SJSA1 (cell line): ENCODE data around the gene RXRG. TPM values are rescaled to one million over a fixed set of nuclear protein-coding genes. Genes with fewer than 3 reads are reported as not detected.

Experiments used
- DNase-seq, 2 experiments: peaks; one replicate each; pipeline ENCODE4 v3.0.0-alpha.2; 2015 to 2020; ENCODE audit warnings: low spot score in 2 of 2, low read depth in 1 of 2
- H3K27ac ChIP-seq: fragments of 250-450 bp; sonication (Bioruptor Pico); 2 replicates; pipeline ENCODE4 v1.5.1; 2020; ENCODE audit warnings: mild to moderate bottlenecking, moderate library complexity
- H3K27me3 ChIP-seq: fragments of 250-450 bp; sonication (Bioruptor Pico); replicated peaks from 2 replicates; pipeline ENCODE4 v1.5.1; 2020; ENCODE audit warnings: mild to moderate bottlenecking, moderate library complexity
- H3K36me3 ChIP-seq: fragments of 250-450 bp; sonication (Bioruptor Pico); 2 replicates; pipeline ENCODE4 v1.5.1; 2020; ENCODE audit warnings: mild to moderate bottlenecking
- H3K4me1 ChIP-seq: fragments of 250-450 bp; sonication (Bioruptor Pico); replicated peaks from 2 replicates; pipeline ENCODE4 v1.6.1; 2021; ENCODE audit warnings: mild to moderate bottlenecking
- H3K4me3 ChIP-seq: fragments of 250-450 bp; sonication (Bioruptor Pico); 2 replicates; pipeline ENCODE4 v1.5.1; 2020; ENCODE audit warnings: mild to moderate bottlenecking
- H3K9me3 ChIP-seq: fragments of 250-450 bp; sonication (Bioruptor Pico); replicated peaks from 2 replicates; pipeline ENCODE4 v1.5.1; 2020; ENCODE audit warnings: mild to moderate bottlenecking
- total RNA-seq: library from RNA; depleted of rRNA; stranded (reverse); fragments of >200 nt; shearing (Covaris generic); gene quantifications from 2 replicates; pipeline ENCODE4 v1.2.3, GENCODE V29; 2014

Gene RXRG
- total RNA-seq, 1 experiment from 2014 or later = not detected

DNA sequence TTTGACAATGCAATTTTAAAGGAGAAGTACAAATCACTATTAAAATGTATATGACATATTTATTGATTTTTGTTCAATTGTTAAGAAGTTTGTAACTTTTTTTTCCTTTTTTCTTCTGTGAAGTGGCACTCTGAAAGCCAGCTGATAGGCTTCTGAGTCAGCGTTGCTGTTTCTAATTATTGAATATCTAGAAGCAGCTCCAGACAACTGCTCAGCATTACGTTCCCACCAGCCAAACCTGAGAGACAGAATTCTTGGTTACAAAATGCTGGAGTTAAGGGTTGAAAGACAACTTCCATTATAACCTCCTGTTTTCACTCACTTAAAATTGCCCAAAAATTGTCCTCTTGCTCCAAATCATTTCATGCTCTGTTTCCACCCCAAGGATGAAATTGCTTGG, 57.0 kb downstream of the RXRG start:
- Histone ChIP-seq H3K36me3 (no peaks in the 10 kb centered on the region), H3K27ac (no peak overlapping the region), H3K27me3 (peaks cover 40% of the 10 kb centered on the region), H3K9me3 (no peaks in the 10 kb centered on the region), H3K4me3 (no peak overlapping the region), H3K4me1 (no peaks in the 10 kb centered on the region)
- DNase-seq = no peak

DNA sequence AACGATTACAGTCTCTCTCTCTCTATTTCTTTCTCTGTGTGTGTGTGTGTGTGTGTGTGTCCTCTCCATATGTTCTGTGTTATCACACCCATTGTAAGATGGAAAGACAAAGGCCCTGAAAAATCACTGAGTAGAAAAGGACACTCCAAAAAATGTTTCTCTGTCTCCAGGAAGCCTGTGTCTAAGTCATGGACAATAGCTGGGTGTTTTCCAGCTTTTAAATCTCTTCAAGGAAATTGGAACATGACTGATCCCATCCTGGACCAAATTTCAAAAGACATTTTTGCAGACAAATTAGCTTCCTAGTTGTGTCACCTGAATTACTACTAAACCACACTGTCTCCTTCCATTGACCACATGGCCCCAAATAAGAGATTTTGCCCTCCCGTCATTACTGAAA, 57.4 kb downstream of the RXRG start:
- Histone ChIP-seq H3K4me1 (no peaks in the 10 kb centered on the region), H3K9me3 (no peaks in the 10 kb centered on the region), H3K4me3 (no peak overlapping the region), H3K36me3 (no peaks in the 10 kb centered on the region), H3K27ac (no peak overlapping the region), H3K27me3 (peaks cover 40% of the 10 kb centered on the region)
- no peak for DNase-seq

DNA sequence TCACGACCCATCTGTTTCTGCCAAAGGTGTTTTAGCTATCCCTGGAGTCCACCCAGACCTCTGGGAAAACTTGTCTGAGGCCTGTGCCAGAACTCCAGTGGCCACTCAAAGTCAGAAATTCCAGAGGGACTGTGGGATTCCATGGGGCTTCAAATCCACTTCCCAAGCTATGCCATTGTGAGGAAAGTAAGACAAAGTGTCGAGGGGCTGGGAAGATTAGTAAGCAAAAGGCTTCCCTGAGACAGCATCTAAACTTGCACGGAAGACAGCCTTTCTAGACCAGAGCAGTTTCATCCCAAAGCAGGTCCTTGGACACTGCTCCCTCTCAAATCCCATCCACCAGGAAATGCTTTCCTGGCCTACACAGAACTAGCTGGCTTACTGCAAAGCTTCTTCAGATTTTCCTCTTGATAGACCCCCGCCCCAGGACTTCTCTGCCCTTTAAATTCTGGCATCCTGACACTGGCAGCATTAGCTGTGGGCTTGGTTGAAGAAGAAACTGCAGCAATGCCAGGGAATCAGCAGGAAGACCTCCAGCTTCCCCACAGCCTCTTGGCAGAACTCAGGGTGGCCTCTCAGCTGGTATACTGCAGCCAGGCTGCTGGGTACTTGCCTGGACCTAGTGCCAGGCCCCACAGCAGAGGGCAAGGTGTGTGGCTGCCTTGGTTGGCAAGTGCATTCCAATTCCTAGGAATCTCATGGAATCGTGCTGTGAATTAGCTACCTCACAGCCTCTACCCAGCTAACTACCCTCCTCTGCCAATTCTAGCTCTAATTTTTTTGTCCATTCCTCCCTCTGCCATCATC, 61.1 kb downstream of the RXRG start:
- Histone ChIP-seq H3K4me3 (no peak overlapping the region), H3K27me3 (peaks cover 18% of the 10 kb centered on the region), H3K27ac (no peak overlapping the region), H3K9me3 (no peaks in the 10 kb centered on the region), H3K4me1 (no peaks in the 10 kb centered on the region), H3K36me3 (no peaks in the 10 kb centered on the region)
- no peak for DNase-seq

DNA sequence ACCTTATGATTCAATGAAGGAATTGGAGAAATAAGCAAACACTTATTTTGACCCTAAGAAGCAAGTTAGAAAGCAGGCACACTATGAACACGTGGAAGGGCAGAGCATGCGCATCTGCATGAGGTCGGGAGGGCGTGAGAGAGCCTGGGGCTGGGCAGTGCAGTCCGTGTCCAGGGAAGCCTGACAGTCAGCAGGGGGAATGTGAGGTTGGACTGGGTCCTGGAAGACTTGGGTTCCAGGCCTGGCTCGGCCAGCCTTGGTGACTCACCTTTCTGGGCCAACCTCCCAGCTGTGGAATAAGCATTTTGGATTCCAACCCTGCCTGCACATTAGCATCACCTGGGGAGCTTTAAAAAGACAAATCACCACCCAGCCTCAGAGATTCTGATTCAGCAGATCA, 61.9 kb downstream of the RXRG start:
- no peaks in the 10 kb centered on the region for H3K36me3 ChIP-seq
- H3K4me3 ChIP-seq = no peak overlapping the region
- H3K27me3 ChIP-seq = peaks cover 12% of the 10 kb centered on the region
- H3K9me3 ChIP-seq = no peaks in the 10 kb centered on the region
- H3K27ac ChIP-seq = no peak overlapping the region
- no peaks in the 10 kb centered on the region for H3K4me1 ChIP-seq
- no peak for DNase-seq

DNA sequence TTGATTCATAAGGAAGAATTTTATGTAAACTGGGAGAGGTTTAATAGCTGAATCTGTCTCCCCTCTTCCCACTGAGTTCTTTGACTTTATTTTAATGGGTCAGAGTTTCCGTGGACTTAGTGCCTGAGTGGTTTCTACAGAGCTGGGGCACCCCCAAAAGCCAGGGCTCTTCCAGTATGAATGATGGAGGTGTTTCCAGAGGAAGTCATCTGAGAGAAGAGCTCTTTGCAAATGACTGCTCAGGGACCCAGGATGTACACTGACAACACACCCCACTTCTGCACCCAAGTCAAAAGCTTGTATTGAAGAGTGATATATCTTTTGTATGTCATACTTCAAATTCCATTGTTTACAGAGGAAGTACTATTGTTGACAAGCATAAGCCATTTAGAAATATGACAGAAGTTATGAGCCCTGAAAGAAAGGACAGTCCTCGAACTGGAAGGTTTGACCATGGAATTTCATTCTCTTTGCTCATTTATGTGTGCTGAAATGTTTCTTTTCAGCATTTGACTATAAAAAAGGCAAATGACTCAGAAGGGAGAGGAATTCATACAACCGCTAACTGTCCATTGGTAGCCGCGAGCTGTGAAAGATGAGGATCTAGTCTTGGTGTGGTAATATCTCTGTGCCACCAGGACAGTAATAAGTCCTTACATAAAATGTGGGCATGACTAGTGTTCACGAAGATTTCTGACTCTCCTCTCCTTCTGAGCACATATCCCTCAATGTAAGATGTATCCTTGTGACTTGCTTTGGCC, 63.0 kb downstream of the RXRG start:
- DNase-seq = no peak
- Histone ChIP-seq H3K4me1 (no peaks in the 10 kb centered on the region), H3K36me3 (no peaks in the 10 kb centered on the region), H3K9me3 (no peaks in the 10 kb centered on the region), H3K27me3 (peaks cover 7% of the 10 kb centered on the region), H3K4me3 (no peak overlapping the region), H3K27ac (no peak overlapping the region)

DNA sequence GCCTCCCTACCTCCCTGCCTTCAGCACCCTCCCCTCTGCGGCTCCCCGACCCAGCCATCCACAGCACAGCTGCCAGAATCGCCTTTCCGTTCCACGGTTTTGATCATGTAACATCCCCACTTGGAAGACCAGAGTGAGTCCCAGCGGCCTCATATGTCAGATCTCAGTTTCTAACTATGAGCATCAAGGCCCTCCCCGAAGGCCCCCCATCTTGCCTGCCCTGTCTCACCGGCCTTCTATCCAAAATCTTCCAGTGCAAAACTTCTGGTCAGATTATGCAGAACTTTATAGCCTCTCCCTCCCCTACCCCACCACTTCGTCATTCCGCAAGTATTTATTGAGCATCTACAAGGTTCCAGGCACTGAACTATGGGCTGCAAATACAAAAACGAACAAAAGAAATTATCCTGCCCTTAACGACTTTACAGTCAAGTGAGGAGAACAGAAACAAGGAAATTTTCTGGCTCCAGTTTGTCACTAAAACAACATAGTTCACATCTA, 68.1 kb downstream of the RXRG start:
- no peak for DNase-seq
- no peaks in the 10 kb centered on the region for H3K9me3 ChIP-seq

DNA sequence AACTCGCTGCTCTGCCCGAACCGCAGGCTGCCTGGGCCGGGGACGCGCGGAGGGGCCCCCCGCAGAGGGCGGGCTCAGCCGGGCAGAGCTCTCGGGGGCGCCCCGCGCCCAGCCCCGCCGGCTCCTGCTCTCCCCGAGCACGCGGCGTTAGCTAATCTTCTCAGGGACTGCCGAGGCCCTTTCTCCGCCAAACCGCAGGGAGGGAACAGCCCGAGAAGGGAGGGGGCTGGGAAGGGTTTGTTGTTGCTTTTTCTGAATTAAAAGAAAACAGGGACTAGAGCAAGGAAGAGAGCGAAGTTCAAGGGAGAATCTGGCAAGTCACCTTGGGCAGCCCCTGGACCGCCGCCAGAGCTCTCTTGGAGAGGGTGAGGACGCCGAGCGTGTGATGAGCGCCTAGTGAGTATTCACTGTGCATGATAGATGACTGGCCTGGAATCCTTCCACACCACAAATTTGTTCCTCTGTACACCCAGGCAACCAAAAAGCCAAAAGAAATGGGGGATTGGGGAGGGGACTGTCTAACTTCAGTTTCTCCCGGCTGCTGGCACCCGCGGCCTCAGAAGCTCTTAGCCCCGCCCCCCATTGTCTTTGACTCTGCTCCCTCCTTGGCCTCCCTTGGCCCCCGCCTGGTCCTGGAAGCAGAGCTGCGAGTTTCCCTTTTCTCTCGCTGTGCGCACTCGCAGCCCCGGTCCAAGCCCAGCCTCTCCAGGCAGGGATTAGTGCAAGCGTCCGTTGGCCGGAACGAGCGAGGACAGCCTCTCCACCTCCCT, 68.7 kb downstream of the RXRG start:
- H3K27ac ChIP-seq = no peak overlapping the region

More for the DNA sequence above, 68.1 kb downstream of the RXRG start:
- H3K4me3 ChIP-seq = peak overlapping the region; percentile 23
- H3K4me1 ChIP-seq = peaks cover 13% of the 10 kb centered on the region
- no peak overlapping the region for H3K27ac ChIP-seq
- H3K36me3 ChIP-seq = no peaks in the 10 kb centered on the region
- H3K27me3 ChIP-seq = 0 out of 2 replicates have a peak, but pooled peaks cover 3% of the 10 kb centered on the region

DNA sequence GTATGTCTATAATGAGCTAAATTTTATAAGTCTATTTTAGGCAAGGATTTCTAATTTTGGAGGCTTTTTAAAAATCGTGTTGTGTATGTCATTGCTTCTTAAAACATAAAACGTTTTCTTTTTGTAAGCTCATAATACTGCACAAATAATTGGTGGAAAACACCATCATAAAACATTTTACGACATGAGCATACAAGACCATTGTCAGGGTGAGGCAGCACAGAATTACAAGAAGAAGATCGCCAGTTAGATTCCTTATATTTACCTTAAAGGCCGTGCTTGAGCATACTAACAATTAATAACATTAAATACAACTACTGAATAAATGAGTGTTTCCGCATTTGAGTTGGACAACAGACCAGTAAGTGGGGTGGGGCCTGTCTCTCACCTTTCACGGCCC, 69.3 kb downstream of the RXRG start:
- no peak for DNase-seq
- Histone ChIP-seq H3K27ac (no peak overlapping the region), H3K36me3 (no peaks in the 10 kb centered on the region), H3K9me3 (no peaks in the 10 kb centered on the region), H3K4me1 (peaks cover 21% of the 10 kb centered on the region), H3K4me3 (peak overlapping the region; percentile 23), H3K27me3 (0 out of 2 replicates have a peak, but pooled peaks cover 3% of the 10 kb centered on the region)

More for the DNA sequence above, 68.7 kb downstream of the RXRG start:
- Histone ChIP-seq H3K4me3 (peak overlapping the region; percentile 23), H3K27me3 (0 out of 2 replicates have a peak, but pooled peaks cover 3% of the 10 kb centered on the region), H3K9me3 (no peaks in the 10 kb centered on the region), H3K4me1 (peaks cover 18% of the 10 kb centered on the region), H3K36me3 (no peaks in the 10 kb centered on the region)
- DNase-seq = peak; percentile 74 to 86

DNA sequence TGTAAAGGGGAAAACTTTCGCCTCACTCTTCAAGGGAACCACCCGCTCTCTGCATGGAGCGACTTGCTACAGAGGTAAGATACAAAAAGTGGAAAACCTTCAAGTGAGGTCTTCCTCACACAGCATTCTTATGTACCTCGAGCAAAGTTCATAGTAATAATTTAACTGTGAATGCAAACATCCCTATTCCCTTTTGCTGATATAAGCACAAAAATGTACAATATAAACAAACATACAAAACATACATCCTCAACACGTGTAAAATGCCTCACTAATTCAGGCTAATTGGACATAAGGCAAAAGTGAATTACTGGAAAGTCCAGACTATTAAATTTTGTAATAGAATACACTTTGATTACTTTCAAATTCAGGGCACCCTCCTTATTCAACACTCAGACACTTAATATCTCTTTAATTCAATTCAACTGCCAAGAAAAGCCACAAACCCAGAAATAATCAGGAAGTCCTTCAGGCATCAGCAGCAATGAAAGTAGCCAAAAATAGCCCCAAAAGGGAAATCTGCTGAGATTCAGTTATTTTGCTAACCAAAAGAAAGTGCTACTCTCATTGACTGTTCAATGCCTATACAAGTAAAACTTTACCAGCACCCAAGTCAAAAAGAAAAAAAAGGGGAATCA, 73.2 kb downstream of the RXRG start:
- no peaks in the 10 kb centered on the region for H3K9me3 ChIP-seq
- no peak overlapping the region for H3K27ac ChIP-seq
- H3K4me3 ChIP-seq = no peak overlapping the region
- no peaks in the 10 kb centered on the region for H3K36me3 ChIP-seq
- DNase-seq = no peak
- no peaks in the 10 kb centered on the region for H3K27me3 ChIP-seq
- H3K4me1 ChIP-seq = peaks cover 20% of the 10 kb centered on the region

DNA sequence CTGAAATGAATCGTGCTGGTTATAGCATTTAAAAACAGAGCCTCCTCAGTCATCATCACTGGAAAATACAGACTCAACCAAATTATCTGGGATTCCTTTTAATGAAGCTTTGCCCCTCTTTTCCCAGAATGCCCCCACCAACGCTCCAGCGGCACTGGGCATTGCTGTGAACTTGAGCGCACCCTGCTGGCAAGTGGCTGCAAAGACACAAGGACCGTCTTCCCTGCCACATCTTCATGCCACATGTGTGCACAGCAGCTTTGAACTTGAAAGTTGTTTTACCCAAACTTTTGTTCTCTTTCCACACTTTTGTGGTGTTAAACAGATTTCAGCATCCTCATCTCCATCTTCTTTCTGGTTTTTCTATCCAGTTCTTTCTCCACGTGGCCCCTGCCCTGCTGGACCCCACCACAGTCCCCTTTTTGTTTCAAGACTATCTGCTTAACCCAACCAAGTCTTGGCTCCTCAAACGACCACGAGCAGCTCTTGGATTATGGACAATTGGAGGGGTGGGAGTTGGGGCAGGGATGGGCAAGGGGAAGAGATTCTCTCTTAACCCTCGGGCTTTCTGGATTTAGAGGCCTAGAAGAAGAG, 75.6 kb downstream of the RXRG start:
- no peak overlapping the region for H3K27ac ChIP-seq
- no peaks in the 10 kb centered on the region for H3K27me3 ChIP-seq
- peak in 1 of 2 experiments; percentile 28 for DNase-seq
- H3K9me3 ChIP-seq = no peaks in the 10 kb centered on the region
- H3K4me1 ChIP-seq = peaks cover 8% of the 10 kb centered on the region
- H3K4me3 ChIP-seq = no peak overlapping the region
- H3K36me3 ChIP-seq = no peaks in the 10 kb centered on the region

DNA sequence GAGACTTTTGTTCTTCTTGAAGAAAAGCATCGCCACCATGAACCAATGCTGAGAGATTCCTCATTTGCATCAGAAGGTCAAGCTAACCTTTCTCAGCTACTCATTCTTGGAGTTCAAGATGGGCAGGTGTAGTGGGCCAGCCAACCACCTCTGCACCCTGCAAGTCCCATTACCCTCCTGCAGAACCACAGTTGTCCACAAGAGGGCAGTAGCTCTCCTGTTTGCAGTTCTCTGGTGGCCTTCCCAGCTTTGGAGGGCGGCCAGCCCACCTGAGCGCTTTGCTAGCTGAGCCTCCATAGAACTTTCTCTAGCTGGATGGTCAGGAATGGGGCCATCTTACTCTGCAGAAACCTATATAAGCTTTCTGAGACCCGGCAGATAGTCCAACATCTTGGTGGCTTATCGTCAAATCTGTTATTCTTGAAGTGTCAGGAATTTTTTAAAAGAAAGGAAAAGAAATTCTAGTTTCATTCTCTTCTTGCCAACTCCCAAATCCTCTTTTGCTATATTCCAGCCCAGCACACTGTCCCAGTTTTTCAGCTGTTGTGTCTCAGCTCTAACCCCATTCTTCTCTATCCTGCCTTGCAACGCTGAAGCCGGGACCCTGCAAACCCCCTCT, 77.4 kb downstream of the RXRG start:
- peaks cover 8% of the 10 kb centered on the region for H3K4me1 ChIP-seq
- no peak overlapping the region for H3K27ac ChIP-seq
- H3K9me3 ChIP-seq = no peaks in the 10 kb centered on the region
- no peaks in the 10 kb centered on the region for H3K27me3 ChIP-seq
- no peaks in the 10 kb centered on the region for H3K36me3 ChIP-seq
- DNase-seq = peak; percentile 53 to 76
- no peak overlapping the region for H3K4me3 ChIP-seq

DNA sequence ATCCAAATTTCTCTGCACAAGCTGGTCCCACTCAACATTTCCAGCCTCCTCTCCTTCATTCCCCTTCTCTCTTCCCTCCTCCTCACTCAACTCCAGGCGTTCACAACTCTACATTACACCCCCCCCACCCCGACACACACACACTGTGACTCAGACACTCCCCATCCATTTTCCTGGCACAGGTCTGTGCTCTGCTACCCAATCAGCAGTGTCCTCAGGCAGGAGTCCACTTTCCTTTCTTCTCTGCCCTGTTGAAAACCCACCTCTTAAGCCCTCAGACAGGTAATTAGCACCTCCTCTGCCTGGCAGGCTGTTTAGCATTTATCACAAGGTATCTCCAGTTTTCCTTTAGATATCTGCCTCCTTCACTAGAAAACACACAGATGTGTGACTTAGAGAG, 79.6 kb downstream of the RXRG start:
- Histone ChIP-seq H3K9me3 (no peaks in the 10 kb centered on the region), H3K4me3 (no peak overlapping the region), H3K4me1 (no peaks in the 10 kb centered on the region), H3K36me3 (no peaks in the 10 kb centered on the region), H3K27ac (no peak overlapping the region), H3K27me3 (no peaks in the 10 kb centered on the region)
- DNase-seq = no peak
